GM18526 (cell line): Measurements from ENCODE around the gene FOXG1.

Experiments
- POLR2A ChIP-seq: IDR thresholded peaks from 3 replicates; pipeline ENCODE4 v1.6.1; 2011; ENCODE audit not compliant: insufficient read length; ENCODE audit errors: extremely low read depth

The FOXG1 gene

GRCh38 chr14:28778138-28779117 lies 11.8 kb downstream of the FOXG1 start:
- no peak for TF ChIP-seq POLR2A

GRCh38 chr14:28779456-28779855 lies 12.9 kb downstream of the FOXG1 start:
- no peak for TF ChIP-seq POLR2A

- no peak for TF ChIP-seq POLR2A
Observed at GRCh38 chr14:28780843-28781820, 14.5 kb downstream of the FOXG1 start.

- no peak for TF ChIP-seq POLR2A
Observed at GRCh38 chr14:28782301-28782700, 15.7 kb downstream of the FOXG1 start.

GRCh38 chr14:28783664-28784063 lies 17.1 kb downstream of the FOXG1 start:
- no peak for TF ChIP-seq POLR2A

GRCh38 chr14:28784096-28785048 lies 17.8 kb downstream of the FOXG1 start:
- no peak for TF ChIP-seq POLR2A

GRCh38 chr14:28785096-28785952 lies 18.7 kb downstream of the FOXG1 start:
- no peak for TF ChIP-seq POLR2A

GRCh38 chr14:28807518-28807917 lies 40.9 kb downstream of the FOXG1 start:
- no peak for TF ChIP-seq POLR2A

GRCh38 chr14:28813810-28814209 lies 47.2 kb downstream of the FOXG1 start:
- TF ChIP-seq POLR2A: no peak
